ENCODE results near the gene HOGA1.

DNA sequence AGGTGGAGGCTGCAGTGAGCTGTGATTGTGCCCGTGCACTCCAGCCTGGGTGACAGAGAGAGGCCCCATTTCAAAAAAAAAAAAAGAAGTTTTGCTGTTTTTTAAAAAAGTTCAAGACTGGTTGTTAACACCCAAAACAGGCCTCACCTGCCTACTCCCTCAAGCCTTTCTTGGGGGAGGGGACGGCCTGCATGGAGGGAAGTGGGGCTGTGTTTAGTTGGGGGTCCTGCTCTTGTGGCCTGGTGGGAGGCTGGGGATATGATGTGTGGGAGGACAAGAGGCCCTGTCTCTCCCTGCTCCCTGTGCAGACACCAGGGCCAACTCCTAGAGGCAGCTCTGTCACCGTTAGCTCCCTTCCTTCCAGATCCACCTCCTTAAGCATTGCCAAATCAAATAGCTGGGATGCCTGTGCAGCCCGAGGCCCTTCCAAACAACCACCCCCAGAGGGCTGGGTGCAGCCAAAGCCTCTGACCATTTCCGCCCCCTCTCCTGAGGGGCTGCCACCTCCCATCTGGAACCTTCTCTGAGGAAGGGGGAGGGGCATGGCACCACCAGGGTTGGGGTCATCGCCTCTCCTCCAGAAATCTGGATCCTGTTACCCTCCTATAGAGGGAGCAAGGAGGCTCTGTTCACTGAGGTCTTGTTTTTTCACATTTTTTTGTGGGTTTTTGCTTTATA is 44.5 kb upstream of the HOGA1 start:
- no peak for TF ChIP-seq GATA2 (IDR thresholded peaks at IDR 0.05; ENCODE audit: low read depth, low read length)
- no peak for TF ChIP-seq GATA3 (IDR thresholded peaks at IDR 0.05; ENCODE audit: low read depth, low read length)
